Hematopoietic multipotent progenitor cell treated with erythropoietin and hydrocortisone succinate and interleukin-3 and kit ligand, for 6 days (in vitro differentiated cells): Measurements from ENCODE around the gene SGF29.
"Not testable (repeated sequence)": the region's sequence is repeated elsewhere in the genome, so short reads cannot be mapped to it uniquely, and the experiment has no call there.

Experiments
- DNase-seq: peaks from one replicate; pipeline ENCODE4 v3.0.0-alpha.2; 2015

The SGF29 gene

DNA sequence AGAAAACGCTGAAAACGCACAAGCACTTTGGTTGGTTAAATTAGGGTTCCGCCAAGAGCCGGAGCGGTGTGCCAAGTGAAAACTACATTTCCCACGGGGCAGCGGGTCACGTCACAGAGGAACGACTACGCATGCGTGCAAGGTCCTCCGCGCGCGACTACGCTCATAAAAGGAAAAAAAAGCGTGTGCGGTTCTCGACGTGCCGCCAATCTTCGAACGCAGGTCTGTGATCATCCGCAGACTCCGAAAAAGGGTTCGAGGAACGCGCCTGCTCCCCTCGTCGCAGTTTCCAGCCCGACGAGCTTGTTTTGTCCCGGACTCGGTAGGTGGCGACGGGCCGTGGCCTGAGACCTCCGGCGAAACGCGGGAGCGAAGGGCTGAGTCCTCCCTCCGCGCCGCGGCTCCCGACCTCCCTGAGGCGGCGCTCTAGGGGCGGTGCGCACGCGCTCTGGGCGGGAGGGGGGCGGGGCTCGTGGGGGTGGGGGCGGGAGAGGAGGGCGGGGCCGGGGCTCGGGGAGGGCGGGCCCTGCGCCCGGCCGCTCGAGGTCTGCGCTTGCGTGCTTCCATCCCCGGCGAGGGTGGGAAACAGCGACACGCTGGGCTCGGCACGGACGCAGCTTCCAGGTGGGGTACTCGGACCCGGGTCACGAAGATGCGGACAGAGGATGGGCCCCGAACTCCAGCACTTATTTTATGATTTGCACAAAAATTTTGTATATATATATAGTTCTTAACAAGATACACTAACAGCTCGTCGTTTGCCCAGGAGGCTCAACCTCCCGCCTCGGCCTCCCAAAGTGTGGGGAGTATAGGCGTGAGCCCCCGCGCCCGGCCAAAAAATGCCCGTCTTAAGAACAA is at the start of gene SGF29:
Gene SGF29 (plus strand): TSS at position 145 of the 858 bp plus-strand sequence. CDS start 27,150 bp downstream, outside the sequence.
- DNase-seq = peak; percentile 98

- no peak for DNase-seq
Measured at GRCh38 chr16:28504707-28505404, 48.9 kb upstream of the SGF29 start.

DNA sequence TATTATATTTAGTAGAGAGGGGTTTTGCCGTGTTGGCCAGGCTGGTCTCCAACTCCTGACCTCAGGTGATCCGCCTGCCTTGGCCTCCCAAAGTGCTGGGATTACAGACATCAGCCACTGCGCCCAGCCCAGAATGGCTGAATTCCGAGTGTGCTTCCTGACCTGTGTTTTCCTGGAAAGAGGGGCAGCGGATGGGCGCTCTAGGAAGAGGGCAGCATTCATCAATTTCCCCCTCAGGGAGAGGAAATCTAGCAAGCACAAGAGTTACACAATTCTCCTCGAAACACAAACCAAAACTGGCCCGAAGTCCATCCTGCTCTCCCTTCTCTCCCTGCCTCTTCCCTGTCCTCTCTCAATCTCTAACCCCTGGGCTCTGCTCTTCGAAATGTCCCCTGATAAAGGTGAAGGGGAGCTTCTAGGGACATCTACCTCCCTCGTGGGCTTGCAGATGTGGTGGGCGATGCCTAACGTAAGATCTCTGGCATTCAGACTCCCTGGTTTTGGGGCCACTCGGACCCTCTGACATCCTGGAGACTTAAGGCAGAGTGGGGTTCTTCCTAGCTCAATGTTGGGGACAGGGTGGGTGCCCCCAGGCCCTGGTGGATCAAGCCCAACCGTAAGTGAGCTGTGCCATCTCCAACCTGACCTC is 48.1 kb upstream of the SGF29 start:
- DNase-seq = no peak

GRCh38 chr16:28511031-28511430 is 42.7 kb upstream of the SGF29 start:
- no peak for DNase-seq

DNA sequence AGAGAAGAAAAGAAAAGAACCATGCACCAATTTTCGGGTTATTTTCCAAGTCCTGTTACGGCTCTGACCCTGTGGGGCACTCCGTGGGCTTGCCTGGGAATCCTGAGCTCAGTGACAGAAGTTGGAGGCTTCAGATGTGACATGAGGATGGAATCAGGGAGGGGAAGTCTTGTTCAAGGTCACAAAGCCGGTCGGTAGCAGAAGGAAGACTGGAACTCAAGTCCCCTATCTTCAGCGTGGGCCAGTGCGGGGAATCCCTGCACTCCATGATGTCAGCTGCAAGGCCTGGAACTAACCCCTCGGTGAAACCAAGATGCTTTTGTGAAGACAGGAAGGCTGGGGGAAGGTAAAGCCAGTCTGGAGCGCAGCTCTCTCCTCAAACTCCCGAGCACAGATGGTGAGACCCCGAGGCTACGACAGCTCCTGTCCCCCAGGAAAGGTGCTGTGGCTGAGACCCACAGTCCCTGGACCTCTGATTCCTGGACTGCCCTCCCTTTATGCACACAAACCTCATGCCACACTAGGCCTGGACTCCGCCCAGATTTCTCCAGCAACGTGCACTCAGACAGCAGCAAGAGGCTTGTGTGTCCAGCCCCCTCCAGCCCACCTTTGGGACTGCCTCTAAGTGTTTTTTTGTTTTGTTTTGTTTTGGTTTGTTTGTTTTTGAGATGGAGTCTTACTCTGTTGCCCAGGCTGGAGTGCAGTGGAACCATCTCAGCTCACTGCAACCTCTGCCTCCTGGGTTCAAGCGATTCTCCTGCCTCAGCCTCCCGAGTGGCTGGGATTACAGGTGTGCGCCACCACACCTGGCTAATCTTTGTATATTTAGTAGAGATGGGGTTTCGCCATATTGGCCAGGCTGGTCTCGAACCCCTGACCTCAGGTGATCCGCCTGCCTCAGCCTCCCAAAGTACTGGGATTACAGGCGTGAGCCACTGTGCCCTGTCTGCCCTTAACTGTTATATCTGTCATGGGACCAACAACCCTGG is 41.6 kb upstream of the SGF29 start:
- DNase-seq = no peak

DNA sequence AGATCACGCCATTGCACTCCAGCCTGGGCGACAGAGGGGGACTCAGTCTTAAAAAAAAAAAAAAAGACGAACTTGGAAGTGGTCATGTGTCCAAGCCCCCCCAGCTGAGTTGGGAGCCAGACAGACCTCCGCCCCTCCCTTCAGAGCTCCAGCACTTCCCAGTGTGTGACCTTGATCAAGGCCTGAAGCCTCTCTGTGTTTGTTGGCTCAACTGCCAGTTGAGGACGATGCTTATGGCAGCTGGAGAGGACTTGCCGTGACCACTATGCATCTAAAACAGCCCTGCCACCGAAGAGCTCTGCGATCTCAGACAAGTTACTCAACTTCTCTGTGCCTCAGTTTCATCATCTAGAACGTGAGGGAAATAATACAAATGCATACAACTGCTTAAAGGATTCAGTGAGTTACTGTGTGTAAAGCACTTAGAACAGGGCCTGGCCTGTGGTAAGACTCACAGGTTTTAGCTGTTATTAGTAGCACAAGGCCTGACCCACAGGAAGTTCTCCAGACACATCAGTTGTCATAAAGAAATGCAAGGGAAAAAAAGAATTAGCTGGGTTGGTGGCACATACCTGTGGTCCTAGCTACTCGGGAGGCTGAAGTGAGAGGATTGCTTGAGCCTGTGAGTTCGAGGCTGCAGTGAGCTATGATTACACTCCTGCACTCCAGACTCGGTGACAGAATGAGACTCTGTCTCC is 40.1 kb upstream of the SGF29 start:
- DNase-seq = no peak

DNA sequence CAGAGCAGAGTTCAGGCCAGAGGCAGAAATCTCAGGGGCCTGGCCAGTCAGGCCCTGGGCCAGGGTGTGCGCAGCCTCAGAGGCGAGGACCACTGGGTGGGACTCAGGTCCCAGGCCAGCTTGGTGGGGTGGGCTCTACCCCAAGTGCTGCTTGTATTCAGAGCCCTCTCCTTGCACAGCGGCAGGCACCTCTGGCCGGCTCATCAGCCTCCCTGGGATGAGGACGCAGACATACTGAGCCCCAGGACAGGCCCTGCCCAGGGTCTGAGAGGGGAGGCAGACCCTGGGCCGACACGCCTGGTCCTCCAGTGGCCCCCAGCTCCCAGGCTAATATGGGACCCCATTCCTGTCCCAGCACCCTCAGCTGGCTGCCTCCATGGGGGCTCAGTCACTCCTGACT is 39.5 kb upstream of the SGF29 start:
- DNase-seq = no peak

DNA sequence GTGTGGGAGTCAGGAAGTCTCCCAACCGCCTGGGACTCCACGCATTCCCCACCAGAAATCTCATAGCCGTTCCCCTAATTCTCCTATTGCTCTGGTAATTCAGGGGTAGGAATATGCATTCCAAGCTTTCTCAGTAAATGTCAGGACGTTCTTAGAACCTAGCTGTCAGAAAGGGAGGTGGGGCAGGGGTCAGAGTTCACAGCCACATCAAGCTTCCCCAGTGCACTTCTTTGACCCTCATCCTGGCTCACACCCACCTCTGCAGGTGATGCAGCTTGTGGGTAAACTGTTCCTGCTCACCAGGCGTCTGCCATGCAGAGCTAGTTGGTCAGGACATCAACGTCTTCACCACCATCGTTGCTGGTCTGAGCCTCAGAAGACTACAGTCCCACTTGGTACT is 33.0 kb upstream of the SGF29 start:
- no peak for DNase-seq

GRCh38 chr16:28521436-28521835 is 32.3 kb upstream of the SGF29 start:
- no peak for DNase-seq

DNA sequence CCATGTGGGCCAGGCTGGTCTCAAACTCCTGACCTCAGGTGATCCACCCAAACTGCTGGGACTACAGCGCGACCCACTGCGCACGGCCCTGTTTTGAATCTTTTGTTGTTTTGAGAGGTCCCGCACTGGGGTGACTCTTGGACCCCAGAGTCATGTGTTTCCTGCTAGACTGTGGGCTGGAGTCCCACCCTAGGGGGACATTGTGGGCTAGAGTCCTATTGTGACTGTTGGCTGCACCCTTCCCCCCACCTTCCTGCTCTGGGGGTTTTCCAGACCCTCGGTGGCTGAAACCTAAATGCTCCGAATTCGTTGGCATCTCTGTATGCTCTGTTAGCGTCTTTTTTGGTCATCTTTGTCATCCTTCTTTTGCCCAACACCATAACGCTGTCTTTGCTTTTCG is 30.9 kb upstream of the SGF29 start:
- DNase-seq = no peak

DNA sequence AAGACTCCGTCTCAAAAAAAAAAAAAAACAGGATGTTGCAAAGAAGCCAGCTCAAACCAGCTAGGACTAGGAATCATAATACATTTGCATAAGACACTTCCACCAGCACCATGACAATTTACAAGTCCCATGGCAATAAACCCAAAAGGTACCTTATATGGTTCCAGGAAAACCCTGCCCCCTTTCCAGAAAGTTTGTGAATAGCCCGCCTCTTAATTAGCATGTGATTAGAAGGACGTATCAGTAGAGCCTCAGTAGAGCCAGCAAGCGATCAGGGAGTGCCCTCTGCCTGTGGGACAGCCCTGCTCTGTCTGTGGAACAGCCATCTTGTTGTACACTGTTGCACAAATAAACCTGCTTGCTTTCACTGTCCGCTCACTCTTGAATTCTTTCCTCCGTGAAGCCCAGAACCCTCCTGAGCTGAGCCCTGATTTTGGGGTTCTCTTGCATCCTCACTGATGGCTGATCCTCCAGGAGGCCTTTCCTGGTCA is 29.0 kb upstream of the SGF29 start:
- DNase-seq = peak; percentile 52

DNA sequence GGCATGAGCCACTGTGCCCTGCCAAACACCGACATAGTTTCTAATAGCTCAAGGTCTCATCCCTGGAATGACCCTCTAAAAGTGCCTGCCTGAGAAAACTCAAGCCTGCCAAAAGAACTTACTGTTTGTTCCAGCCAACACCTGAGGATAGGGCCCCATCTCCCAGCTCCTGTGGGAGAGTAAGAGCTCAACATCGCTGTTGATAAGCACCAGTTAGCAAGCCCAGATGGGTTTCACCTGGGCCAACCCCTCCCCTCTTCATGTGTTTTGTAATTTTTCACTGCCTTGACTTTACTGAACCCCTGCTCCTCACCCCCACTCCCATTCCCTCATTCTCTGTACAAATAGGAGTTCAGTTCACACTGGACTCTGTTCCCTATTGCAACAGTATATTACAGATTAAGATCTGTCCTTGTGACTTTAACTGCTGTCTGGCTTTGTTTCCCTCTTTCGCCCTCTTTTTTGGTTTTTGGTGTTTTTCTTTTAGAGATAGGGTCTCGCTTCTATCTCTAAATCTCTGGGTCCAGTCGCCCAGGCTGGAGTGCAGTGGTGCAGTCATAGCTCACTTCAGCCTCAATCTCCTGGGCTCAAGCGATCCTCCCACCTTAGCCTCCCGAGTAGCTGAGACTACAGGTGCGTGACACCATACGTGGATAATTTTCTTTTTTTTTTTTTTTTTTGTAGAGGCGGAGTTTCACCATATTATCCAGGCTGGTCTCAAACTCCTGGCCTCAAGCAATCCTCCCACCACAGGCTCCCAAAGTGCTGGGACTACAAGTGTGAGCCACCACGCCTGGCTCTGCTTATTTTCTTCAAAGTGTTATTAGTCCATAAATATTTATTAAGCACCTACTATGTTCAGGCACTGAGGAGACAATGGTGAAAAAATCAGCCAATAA is 27.3 kb upstream of the SGF29 start:
- DNase-seq = peak; percentile 21

- not testable (repeated sequence) for DNase-seq
Measured at GRCh38 chr16:28527100-28527785, 26.5 kb upstream of the SGF29 start.

- no peak for DNase-seq
Measured at GRCh38 chr16:28527985-28528384, 25.7 kb upstream of the SGF29 start.

GRCh38 chr16:28528463-28528867 is 25.3 kb upstream of the SGF29 start:
- DNase-seq = no peak

DNA sequence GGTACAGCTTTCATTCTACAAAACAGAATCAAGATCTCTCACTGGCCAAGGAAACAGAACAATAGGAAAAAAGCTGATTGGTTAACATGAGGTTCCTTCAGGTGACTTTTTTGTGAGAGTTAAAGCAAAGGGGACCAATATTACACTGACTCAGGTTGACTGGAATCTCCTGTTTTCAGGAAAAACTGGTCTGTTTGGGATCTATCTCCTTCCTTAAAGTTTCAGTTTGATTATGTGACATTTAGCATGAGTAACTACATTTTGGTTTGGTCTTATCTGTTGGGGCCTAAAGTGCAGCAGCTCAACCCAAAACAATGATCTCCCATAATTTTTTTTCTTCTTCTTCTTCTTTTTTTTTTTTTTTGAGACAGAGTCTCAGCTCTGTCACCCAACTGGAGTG is 24.6 kb upstream of the SGF29 start:
- DNase-seq = no peak

- DNase-seq = no peak
Measured at GRCh38 chr16:28531777-28532744, 21.7 kb upstream of the SGF29 start.

GRCh38 chr16:28532940-28533647 is 20.6 kb upstream of the SGF29 start:
- no peak for DNase-seq
